Activated naive CD4-positive, alpha-beta T cell treated with Interleukin-2 at 50 U/mL for 16 hours (primary cell): Measurements from ENCODE around the gene TNFRSF12A.
"Not testable (repeated sequence)": the region's sequence is repeated elsewhere in the genome, so short reads cannot be mapped to it uniquely, and the experiment has no call there.

Source experiments
- DNase-seq: peaks from one replicate; pipeline ENCODE4 v3.0.0-alpha.2; 2020

TNFRSF12A gene

DNA sequence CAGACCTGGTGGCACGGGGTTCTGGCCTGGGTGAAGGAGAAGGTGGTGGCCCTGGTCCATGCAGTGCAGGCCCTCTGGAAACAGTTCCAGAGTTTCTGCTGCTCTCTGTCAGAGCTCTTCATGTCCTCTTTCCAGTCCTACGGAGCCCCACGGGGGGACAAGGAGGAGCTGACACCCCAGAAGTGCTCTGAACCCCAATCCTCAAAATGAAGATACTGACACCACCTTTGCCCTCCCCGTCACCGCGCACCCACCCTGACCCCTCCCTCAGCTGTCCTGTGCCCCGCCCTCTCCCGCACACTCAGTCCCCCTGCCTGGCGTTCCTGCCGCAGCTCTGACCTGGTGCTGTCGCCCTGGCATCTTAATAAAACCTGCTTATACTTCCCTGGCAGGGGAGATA is 49.0 kb downstream of the TNFRSF12A start:
- DNase-seq: not testable (repeated sequence)

DNA sequence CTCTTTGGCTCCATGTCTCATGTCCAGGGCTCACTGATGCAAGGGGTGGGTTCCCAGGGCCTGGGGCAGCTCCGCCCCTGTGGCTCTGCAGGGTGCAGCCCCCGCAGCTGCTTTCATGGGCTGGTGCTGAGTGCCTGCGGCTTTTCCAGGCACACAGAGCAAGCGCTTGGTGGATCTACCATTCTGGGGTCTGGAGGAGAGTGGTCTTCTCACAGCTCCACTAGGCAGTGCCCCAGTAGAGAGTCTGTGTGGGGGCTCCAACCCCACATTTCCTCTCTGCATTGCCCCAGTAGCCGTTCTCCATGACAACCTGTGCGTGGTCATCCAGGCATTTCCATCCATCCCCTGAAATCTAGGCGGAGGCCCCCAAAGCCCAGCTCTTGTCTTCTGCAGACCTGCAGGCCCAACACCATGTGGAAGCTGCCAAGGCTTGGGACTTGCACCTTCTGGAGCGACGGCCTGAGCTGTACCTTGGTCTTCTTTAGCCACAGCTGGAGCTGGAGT is 50.5 kb downstream of the TNFRSF12A start:
- DNase-seq: no peak

DNA sequence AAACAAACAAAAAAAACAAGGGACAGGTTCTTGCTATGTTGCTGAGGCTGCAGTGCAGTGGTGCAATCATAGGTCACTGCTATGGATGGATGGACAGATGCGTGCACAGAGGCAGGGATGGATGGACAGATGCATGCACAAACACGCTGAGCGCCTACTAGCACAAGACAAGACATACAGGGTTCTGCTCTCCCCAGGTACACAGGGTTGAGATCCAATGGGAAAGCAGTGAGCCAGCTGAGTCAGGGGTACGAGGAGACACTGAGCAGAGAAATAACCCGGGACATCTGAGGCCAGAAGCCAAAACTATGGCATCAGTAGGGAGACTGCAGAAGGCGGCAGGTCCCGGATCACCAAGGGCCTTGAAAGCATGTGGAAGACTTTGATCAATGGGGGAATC is 51.5 kb downstream of the TNFRSF12A start:
- DNase-seq: no peak
